AG04449 (cell line): Measurements from ENCODE around the gene UGT1A7.

Experiments
- CTCF ChIA-PET: fragments of 350-600 bp; formaldehyde crosslinking; extraction: SDS; loops from one replicate; lab custom pipeline; 2021; ENCODE audit warnings: antibody characterized with exemption; lab: Yijun Ruan, JAX
- POLR2A ChIA-PET: fragments of 400-600, 350-600 bp; formaldehyde crosslinking; extraction: SDS; loops from one replicate; lab custom pipeline; 2020; ENCODE audit warnings: antibody characterized with exemption, inconsistent platforms; lab: Yijun Ruan, JAX
- DNase-seq: peaks from one replicate; pipeline ENCODE4 v3.0.0-alpha.2; 2010; ENCODE audit warnings: low read depth, low spot score
- H3K4me3 ChIP-seq: 2 replicates; pipeline ENCODE4 v1.5.1; 2011; ENCODE audit warnings: low read depth, mild to moderate bottlenecking, control low read depth, low read length
- TF ChIP-seq, protein P1 (sequence below): IDR thresholded peaks from one replicate; pipeline ENCODE4 v1.5.1; 2011; ENCODE audit warnings: mild to moderate bottlenecking, moderate library complexity, low read length, control low read depth, inconsistent platforms; ENCODE audit not compliant: insufficient read depth; ENCODE audit errors: missing control alignments

The UGT1A7 gene

GRCh38 chr2:233668605-233669260 is 13.0 kb upstream of the UGT1A7 start:
- ChIA-PET CTCF (no interaction called here), POLR2A (no interaction called here)
- no peak overlapping the region for H3K4me3 ChIP-seq
- DNase-seq, result no peak
- TF ChIP-seq, protein P1, sequence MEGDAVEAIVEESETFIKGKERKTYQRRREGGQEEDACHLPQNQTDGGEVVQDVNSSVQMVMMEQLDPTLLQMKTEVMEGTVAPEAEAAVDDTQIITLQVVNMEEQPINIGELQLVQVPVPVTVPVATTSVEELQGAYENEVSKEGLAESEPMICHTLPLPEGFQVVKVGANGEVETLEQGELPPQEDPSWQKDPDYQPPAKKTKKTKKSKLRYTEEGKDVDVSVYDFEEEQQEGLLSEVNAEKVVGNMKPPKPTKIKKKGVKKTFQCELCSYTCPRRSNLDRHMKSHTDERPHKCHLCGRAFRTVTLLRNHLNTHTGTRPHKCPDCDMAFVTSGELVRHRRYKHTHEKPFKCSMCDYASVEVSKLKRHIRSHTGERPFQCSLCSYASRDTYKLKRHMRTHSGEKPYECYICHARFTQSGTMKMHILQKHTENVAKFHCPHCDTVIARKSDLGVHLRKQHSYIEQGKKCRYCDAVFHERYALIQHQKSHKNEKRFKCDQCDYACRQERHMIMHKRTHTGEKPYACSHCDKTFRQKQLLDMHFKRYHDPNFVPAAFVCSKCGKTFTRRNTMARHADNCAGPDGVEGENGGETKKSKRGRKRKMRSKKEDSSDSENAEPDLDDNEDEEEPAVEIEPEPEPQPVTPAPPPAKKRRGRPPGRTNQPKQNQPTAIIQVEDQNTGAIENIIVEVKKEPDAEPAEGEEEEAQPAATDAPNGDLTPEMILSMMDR, result no peak

DNA sequence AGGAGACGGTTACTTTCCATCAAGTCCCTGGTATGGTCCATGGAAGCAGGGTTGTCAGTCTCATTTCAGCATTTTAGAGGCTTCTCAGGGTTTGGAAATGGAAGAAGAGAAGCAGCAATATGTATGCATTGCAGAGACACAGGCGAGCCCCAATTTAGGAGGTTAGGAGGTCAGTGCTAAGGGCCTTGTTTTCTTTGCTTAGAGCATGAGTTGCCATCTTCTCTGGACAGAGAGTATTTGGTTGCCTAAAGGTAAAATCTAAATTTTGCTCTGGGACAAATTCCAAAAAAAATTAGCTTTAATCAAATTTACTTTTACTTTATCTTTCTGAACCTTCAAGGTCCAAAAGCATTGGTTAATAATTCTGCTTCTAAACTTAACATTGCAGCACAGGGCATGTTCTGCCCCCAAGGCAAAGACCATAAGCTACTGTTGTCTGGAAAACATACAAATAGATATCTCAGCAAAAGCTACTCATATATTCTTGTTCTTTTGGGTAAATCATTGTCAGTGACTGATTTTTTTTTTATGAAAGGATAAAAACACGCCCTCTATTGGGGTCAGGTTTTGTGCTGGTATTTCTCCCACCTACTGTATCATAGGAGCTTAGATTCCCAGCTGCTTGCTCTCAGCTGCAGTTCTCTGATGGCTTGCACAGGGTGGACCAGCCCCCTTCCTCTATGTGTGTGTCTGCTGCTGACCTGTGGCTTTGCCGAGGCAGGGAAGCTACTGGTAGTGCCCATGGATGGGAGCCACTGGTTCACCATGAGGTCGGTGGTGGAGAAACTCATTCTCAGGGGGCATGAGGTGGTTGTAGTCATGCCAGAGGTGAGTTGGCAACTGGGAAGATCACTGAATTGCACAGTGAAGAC is 10.2 kb upstream of the UGT1A7 start, which contains the start of gene UGT1A9:
TSS of gene UGT1A9 (plus strand) at position 609 of the 872 bp plus-strand sequence. CDS start at position 646, 37 bp downstream.
- ChIA-PET CTCF (no interaction called here), POLR2A (no interaction called here)
- TF ChIP-seq, protein P1, result no peak
- no peak within 1 kb of the TSS for H3K4me3 ChIP-seq
- no peak for DNase-seq

GRCh38 chr2:233672886-233673285 is 8.8 kb upstream of the UGT1A7 start:
- TF ChIP-seq, protein P1, result no peak
- CTCF ChIA-PET, result no interaction called here
- no peak overlapping the region for H3K4me3 ChIP-seq
- DNase-seq, result no peak
- POLR2A ChIA-PET, result no interaction called here

GRCh38 chr2:233673896-233674295 is 7.8 kb upstream of the UGT1A7 start:
- TF ChIP-seq, protein P1, result no peak
- DNase-seq, result no peak

GRCh38 chr2:233674314-233674713 is 7.4 kb upstream of the UGT1A7 start:
- no peak overlapping the region for H3K4me3 ChIP-seq
- TF ChIP-seq, protein P1, result no peak
- ChIA-PET POLR2A (no interaction called here), CTCF (no interaction called here)
- no peak for DNase-seq

More at GRCh38 chr2:233673896-233674295, 7.8 kb upstream of the UGT1A7 start:
- H3K4me3 ChIP-seq, result no peak overlapping the region
- POLR2A ChIA-PET, result no interaction called here
- CTCF ChIA-PET, result no interaction called here

GRCh38 chr2:233674995-233675394 is 6.7 kb upstream of the UGT1A7 start:
- H3K4me3 ChIP-seq, result no peak overlapping the region
- ChIA-PET CTCF (no interaction called here), POLR2A (no interaction called here)
- TF ChIP-seq, protein P1, result no peak
- DNase-seq, result no peak
